ENCODE measurements around the gene FOXO3. TPM values are rescaled to one million over a fixed set of nuclear protein-coding genes. Genes with fewer than 3 reads are reported as not detected.

The FOXO3 gene
- total RNA-seq, 6 experiments from 2014 or later = 18.1 to 45.2 (median 23.8) TPM

DNA sequence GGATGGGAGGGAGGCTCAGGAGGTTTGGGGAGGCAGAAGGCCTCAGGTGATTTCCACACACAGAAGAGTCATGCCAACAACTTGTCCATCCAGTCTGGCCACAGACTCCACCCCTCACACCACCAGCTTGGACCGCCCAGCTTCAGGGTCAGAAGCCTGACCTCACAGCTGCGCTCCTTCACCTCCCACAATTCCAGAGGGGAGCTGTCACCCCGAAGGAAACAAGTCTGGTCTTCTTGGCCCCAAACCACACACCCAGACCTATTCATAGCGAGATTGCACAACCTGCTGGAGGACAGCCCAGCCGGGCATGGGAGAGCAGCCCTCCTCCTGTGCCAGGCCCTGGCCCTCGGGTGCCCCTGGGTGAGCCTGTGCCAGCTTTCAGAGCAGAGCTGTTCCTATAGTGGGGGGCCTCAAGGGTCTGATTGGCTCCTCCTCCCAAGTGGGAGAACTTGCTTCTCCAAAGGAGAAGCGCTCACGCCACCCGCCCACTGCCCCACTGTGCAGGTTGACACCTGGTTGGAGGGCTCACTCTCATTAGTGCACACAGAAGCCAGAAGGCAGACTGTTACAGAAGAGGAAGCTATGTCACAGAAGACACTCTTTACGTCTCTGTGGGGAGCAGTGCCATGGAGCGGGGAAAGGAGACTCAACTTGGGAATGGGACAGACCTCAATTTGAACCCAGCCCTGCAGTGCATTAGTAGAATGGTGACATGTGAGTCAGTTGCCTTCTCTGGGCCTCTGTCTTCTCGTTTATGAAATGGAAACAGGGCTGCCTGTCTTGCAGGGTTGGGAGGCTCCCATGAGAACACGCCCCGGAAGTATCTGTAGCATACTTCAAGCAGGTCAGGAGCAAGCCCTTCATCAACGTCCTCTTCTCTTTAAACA lies 128.8 kb downstream of the FOXO3 start:
- Histone ChIP-seq H3K4me1 (peaks cover 0 to 25% (median 7%) of the 10 kb centered on the region in 4 donors), H3K9me3 (no peaks in the 10 kb centered on the region), H3K27ac (peak overlapping the region in 1 of 3 donors; percentile 38), H3K4me3 (no peak overlapping the region), H3K27me3 (no peaks in the 10 kb centered on the region), H3K36me3 (peaks cover 0 to 4% (median 0%) of the 10 kb centered on the region in 4 donors)
- intact Hi-C loops (cut with DNase I) = no loop called here
- 74% methylated on average over 4 of the region's 15 CpGs for WGBS (ENCODE audit: insufficient coverage, low coverage, low lambda C conversion rate, missing lambda C conversion rate)
- TF ChIP-seq, protein P1, sequence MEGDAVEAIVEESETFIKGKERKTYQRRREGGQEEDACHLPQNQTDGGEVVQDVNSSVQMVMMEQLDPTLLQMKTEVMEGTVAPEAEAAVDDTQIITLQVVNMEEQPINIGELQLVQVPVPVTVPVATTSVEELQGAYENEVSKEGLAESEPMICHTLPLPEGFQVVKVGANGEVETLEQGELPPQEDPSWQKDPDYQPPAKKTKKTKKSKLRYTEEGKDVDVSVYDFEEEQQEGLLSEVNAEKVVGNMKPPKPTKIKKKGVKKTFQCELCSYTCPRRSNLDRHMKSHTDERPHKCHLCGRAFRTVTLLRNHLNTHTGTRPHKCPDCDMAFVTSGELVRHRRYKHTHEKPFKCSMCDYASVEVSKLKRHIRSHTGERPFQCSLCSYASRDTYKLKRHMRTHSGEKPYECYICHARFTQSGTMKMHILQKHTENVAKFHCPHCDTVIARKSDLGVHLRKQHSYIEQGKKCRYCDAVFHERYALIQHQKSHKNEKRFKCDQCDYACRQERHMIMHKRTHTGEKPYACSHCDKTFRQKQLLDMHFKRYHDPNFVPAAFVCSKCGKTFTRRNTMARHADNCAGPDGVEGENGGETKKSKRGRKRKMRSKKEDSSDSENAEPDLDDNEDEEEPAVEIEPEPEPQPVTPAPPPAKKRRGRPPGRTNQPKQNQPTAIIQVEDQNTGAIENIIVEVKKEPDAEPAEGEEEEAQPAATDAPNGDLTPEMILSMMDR (IDR thresholded peaks at IDR 0.05) = no peak
- no peak for TF ChIP-seq POLR2A (IDR thresholded peaks at IDR 0.05)
- peak; percentile 89 to 92 (median 90) for ATAC-seq
- DNase-seq = peak; percentile 88 to 95 (median 94)

DNA sequence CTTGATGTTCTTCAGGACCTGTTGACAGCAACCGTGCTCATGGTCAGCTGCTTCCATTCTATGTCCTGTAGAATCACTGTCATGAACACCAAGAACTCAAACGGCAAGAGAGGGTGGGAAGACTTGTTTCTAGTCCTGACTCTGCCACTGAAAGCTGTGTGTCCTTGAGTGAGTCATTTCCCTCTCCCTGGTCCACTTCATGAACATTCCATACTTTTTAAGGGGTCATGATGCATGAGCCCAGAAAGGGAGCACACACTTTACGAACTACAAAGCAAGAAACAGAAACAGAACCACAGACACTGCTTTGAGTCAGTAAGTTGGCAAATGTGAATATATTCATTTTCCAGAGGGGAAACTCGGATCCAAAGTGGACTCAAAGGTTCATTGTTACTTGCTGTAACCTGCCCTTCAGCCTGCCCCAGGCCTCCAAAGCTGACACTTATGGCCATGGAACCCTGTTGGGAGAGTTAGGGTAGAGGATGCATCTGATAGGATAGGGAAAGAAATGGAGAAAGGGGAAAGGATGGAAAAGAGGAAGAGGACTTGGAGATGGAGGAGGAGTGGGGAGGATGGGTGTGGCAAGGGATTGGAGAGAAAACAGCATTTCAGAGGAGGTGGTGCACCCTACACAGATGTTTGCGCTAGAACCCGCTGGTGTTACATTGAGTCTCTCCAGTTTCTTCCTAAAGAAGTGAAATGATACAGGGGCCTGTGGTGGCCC lies 129.8 kb downstream of the FOXO3 start:
- H3K27ac ChIP-seq = no peak overlapping the region
- no peak overlapping the region for H3K4me3 ChIP-seq
- peaks cover 0 to 25% (median 7%) of the 10 kb centered on the region in 4 donors for H3K4me1 ChIP-seq
- peaks cover 0 to 4% (median 0%) of the 10 kb centered on the region in 4 donors for H3K36me3 ChIP-seq
- no peaks in the 10 kb centered on the region for H3K9me3 ChIP-seq
- H3K27me3 ChIP-seq = no peaks in the 10 kb centered on the region
- DNase-seq = no peak
- 75% methylated on average over 3 of the region's 6 CpGs for WGBS (ENCODE audit: insufficient coverage, low coverage, low lambda C conversion rate, missing lambda C conversion rate)
- ATAC-seq = no peak
- intact Hi-C loops (cut with DNase I) = no loop called here
- no peak for TF ChIP-seq POLR2A (IDR thresholded peaks at IDR 0.05)
- TF ChIP-seq, protein P1 (IDR thresholded peaks at IDR 0.05) = no peak

DNA sequence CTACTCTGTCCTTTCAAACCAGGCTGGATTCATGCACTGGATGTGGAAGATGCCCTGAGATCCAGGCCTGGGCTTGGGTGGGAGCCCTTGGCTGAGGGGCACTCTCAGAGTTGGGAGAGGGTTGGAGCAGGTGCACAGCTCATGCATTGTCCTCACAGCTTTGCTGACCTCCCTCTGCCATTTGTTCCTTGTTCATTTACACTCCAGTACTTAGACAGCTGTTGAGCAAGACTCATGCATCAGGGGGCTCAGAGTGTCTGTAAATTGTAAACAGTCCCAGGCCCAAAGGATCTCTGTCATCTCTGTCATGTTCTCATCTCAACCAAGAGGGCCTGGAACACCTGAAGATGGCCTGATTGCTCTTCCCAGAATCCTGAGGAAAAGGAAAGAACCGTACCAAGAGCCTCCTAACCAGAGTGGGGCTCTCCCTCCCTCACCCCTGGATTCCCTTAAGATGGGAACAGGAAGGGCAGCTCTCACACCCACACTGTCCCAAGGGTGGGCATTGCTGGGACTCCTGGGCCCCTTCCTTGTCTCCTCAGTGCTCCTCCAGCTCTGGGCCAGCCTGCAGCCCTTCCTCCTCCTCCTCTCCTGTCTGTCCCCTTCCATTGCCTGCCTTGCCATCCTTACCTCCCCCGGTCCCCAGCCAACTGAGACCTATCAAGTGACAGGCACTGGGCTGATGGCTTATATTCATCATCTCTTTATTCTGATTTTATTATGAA lies 132.9 kb downstream of the FOXO3 start:
- Histone ChIP-seq H3K4me1 (peaks cover 0 to 14% (median 3%) of the 10 kb centered on the region in 4 donors), H3K27ac (no peak overlapping the region), H3K27me3 (no peaks in the 10 kb centered on the region), H3K9me3 (no peaks in the 10 kb centered on the region), H3K36me3 (no peaks in the 10 kb centered on the region), H3K4me3 (no peak overlapping the region)
- no peak for TF ChIP-seq POLR2A (IDR thresholded peaks at IDR 0.05)
- DNase-seq = no peak
- no CpG with 5 or more reads among the region's 2 CpGs for WGBS (ENCODE audit: insufficient coverage, low coverage, low lambda C conversion rate, missing lambda C conversion rate)
- no peak for ATAC-seq
- intact Hi-C loops (cut with DNase I) = no loop called here

DNA sequence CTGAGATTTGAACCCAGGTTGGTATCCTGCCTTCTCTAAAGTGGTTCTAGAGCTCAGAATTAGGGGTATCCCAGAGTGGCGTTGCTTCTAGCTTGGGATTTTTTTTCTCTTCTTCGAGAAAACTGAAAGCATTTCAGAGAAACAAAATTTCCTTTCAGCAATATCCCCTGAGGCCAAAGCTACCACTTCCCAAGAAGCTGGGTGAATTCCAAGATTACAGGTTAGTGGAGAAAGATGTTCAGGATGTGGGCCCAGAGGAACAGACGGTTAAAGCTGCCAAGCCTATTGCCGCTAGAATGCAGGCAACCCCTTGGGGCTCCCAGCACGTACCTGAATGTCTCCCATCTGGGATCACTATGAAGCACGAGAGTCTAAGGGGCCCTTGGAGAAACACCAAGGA lies 134.1 kb downstream of the FOXO3 start:
- no peaks in the 10 kb centered on the region for H3K36me3 ChIP-seq
- WGBS (ENCODE audit: insufficient coverage, low coverage, low lambda C conversion rate, missing lambda C conversion rate) = 92% methylated on average over 5 of the region's 6 CpGs
- DNase-seq = no peak
- no peaks in the 10 kb centered on the region for H3K9me3 ChIP-seq
- H3K27me3 ChIP-seq = no peaks in the 10 kb centered on the region
- no peak overlapping the region for H3K4me3 ChIP-seq
- H3K27ac ChIP-seq = no peak overlapping the region
- ATAC-seq = no peak
- H3K4me1 ChIP-seq = peaks cover 0 to 2% (median 0%) of the 10 kb centered on the region in 4 donors
- no peak for TF ChIP-seq POLR2A (IDR thresholded peaks at IDR 0.05)
- TF ChIP-seq, protein P1 (IDR thresholded peaks at IDR 0.05) = no peak
- intact Hi-C loops (cut with DNase I) = no loop called here

All from right lobe of liver (tissue), 6 donors.